K562 (cell line): ENCODE data around the gene PPP2R3B. TPM values are rescaled to one million over a fixed set of nuclear protein-coding genes. Genes with fewer than 3 reads are reported as not detected.

Source experiments
- ASH1L ChIP-seq: fragments of 450-650 bp; IDR thresholded peaks from 2 replicates; pipeline ENCODE4 v1.6.1; 2018; ENCODE audit warnings: borderline replicate concordance, mild to moderate bottlenecking, low read depth; ENCODE audit not compliant: partially characterized antibody
- CEBPG ChIP-seq, 3 experiments: fragments of 200-800 bp in 1 of 3; sonication (Bioruptor generic) in 1 of 3; sonication (generic) in 1 of 3; formaldehyde crosslinking in 1 of 3; IDR thresholded peaks in 2 of 3; conservative IDR thresholded peaks in 1 of 3; 2 replicates each; pipeline versions ENCODE4 v1.6.1 to v1.8.0; 2016 to 2022; ENCODE audit warnings: missing compliant biosample characterization in 2 of 3, missing genetic modification characterization in 2 of 3, mild to moderate bottlenecking in 1 of 3, missing genetic modification reagents in 1 of 3
- CHCHD3 ChIP-seq: fragments of 250-450 bp; sonication (Bioruptor Pico); IDR thresholded peaks from 2 replicates; pipeline ENCODE4 v2.1.2; 2022; ENCODE audit warnings: mild to moderate bottlenecking
- CXXC5 ChIP-seq: fragments of 250-450 bp; sonication (Bioruptor Pico); IDR thresholded peaks from 2 replicates; pipeline ENCODE4 v1.8.0; 2022; ENCODE audit warnings: inconsistent platforms, mild to moderate bottlenecking, moderate library complexity
- DNMT1 ChIP-seq: fragments of 450-650 bp; IDR thresholded peaks from 2 replicates; pipeline ENCODE4 v1.6.1; 2016; ENCODE audit warnings: antibody characterized with exemption, mild to moderate bottlenecking
- EGR1 ChIP-seq: fragments of 450-650 bp; conservative IDR thresholded peaks from 2 replicates; pipeline ENCODE4 v1.6.1; 2017; ENCODE audit warnings: mild to moderate bottlenecking
- ESRRA ChIP-seq: fragments of 450-650 bp; IDR thresholded peaks from 2 replicates; pipeline ENCODE4 v1.6.1; 2014; ENCODE audit warnings: low read depth, mild to moderate bottlenecking, moderate library complexity, borderline replicate concordance
- GABPA ChIP-seq: fragments of 200-800 bp; sonication (Bioruptor generic); conservative IDR thresholded peaks from 2 replicates; pipeline ENCODE4 v1.6.1; 2016; ENCODE audit warnings: low read depth, missing genetic modification characterization, missing compliant biosample characterization
- HCFC1 ChIP-seq: IDR thresholded peaks from 2 replicates; pipeline ENCODE4 v1.6.1; 2012; ENCODE audit warnings: low read depth, low read length, improper control_type of control experiment
- HINFP ChIP-seq: fragments of 450-650 bp; conservative IDR thresholded peaks from 2 replicates; pipeline ENCODE4 v1.6.1; 2016; ENCODE audit warnings: missing genetic modification characterization, low read depth, mild to moderate bottlenecking, control low read depth, missing compliant biosample characterization
- POLR2G ChIP-seq: fragments of 200-400 bp; formaldehyde crosslinking; IDR thresholded peaks from 2 replicates; pipeline ENCODE4 v1.6.1; 2017; ENCODE audit warnings: low read depth, mild to moderate bottlenecking, antibody characterized with exemption, low read length, moderate library complexity
- RB1 ChIP-seq: fragments of 450-650 bp; IDR thresholded peaks from 2 replicates; pipeline ENCODE4 v1.6.1; 2017; ENCODE audit warnings: low read depth, mild to moderate bottlenecking
- YY1 ChIP-seq, 3 experiments: IDR thresholded peaks; 2 replicates each; pipeline ENCODE4 v1.6.1; 2011; ENCODE audit warnings: low read length in 2 of 3, mild to moderate bottlenecking in 2 of 3, moderate library complexity in 2 of 3, borderline replicate concordance in 1 of 3, control low read depth in 1 of 3, low read depth in 1 of 3; ENCODE audit not compliant: insufficient read depth in 3 of 3, insufficient replicate concordance in 2 of 3, control insufficient read depth in 1 of 3, insufficient read length in 1 of 3; ENCODE audit errors: extremely low read depth in 1 of 3
- ZNF449 ChIP-seq: fragments of 250-450 bp; sonication (Bioruptor Pico); IDR thresholded peaks from 2 replicates; pipeline ENCODE4 v1.8.0; 2022; ENCODE audit warnings: moderate library complexity, mild to moderate bottlenecking, inconsistent platforms
- ZNF583 ChIP-seq: fragments of 250-450 bp; sonication (Bioruptor Pico); IDR thresholded peaks from 2 replicates; pipeline ENCODE4 v1.4.0; 2020
- polyA plus RNA-seq, 8 experiments: library from polyadenylated mRNA; depleted of rRNA in 4 of 8; stranded (reverse) in 5 of 8; unstranded in 3 of 8; fragments of >200 nt; fragmentation: Nextera tagmentation in 2 of 8; fragmentation: Illumina TruSeq in 1 of 8; extraction: Ambion mirVana in 2 of 8; extraction: Trizol in 1 of 8; gene quantifications; 2 replicates each; pipeline versions ENCODE4 v1.2.1 to v1.2.3, GENCODE V29; 2011 to 2014; ENCODE audit warnings: inconsistent platforms in 1 of 8, missing spikeins in 1 of 8
- total RNA-seq, 7 experiments: library from RNA; depleted of rRNA in 6 of 7; stranded (reverse); fragments of >200 nt in 6 of 7; fragmentation: Illumina TruSeq in 2 of 7; extraction: Trizol in 2 of 7; gene quantifications; 2 replicates each; pipeline versions ENCODE4 v1.2.1 to v1.2.3, GENCODE V29; 2011 to 2021; ENCODE audit warnings: low replicate concordance in 1 of 7

The PPP2R3B gene
- total and polyA plus RNA-seq, 9 of the 15 experiments (the other 6 are each of a cell fraction or from before 2014, with no cell fraction given): 0.04 to 18.2 (median 8.2) TPM; not detected in 1

DNA sequence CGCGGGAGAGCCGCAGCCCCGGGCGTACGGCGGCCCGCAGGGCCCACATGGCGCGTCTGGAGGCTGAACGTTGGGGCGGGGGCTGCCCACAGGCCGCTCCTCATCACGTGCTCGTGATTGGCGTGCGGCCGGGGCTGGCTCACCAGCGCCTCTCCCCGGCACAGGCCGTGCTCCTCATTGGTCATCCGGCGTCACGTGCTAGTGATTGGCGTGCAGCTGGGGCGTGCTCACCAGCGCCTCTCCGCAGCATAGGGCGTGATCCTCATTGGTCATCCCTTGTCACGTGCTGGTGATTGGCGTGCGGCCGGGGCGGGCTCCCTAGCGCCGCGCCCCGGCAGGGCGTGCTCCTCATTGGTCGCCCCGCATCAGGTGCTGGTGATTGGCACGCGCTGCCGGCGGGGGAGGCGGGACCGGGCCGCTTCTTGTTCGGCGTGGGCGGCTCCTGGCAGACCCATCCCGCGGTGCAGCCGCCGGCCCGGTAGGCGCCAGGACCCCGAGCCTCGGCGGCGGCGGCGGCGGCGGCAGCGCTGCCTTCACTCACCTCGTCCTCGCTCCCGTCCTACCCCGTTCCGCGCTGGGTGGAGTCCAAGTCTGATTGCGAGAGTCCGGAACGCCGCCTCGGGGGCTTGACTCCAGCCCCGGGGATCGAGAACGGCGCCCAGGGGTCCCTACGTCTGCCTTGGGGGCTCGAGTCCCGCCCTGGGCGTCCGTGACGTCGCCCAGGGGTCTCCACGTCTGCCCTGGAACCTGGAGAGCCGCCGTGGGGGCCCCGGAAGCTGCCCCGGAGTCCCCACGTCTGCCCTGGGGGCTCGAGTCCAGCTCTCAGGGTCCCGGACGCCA lies 67.7 kb downstream of the PPP2R3B start, which contains the start of gene GTPBP6 (continued):
- TF ChIP-seq ASH1L (peak; percentile 69), CXXC5 (CRISPR knock-in tag) (peak; percentile 96), HCFC1 (no peak), GABPA (tag) (no peak), HINFP (tag) (no peak), ZNF583 (CRISPR knock-in tag) (no peak), ZNF449 (CRISPR knock-in tag) (no peak), ESRRA (peak; percentile 10; the same call in 1 of the 2 replicates), CHCHD3 (no peak), YY1 (IDR thresholded peaks at IDR 0.05; ENCODE audit: borderline replicate concordance in 1 of 3, control insufficient read depth in 1 of 3, extremely low read depth in 1 of 3, insufficient read depth in 3 of 3, insufficient read length in 1 of 3, insufficient replicate concordance in 2 of 3, low read depth in 1 of 3, low read length in 2 of 3) (peak in 1 of 3 experiments; percentile 20), RB1 (peak; percentile 56), DNMT1 (no peak), EGR1 (peak; percentile 87), CEBPG (CRISPR knock-in tag; IDR thresholded peaks at IDR 0.05) (no peak), CEBPG (tag; conservative IDR thresholded peaks at IDR 0.05 in 1 of 2, IDR thresholded peaks at IDR 0.05 in 1 of 2) (no peak), POLR2G (peak; percentile 84)
